NOMO-1 treated with dmso at 0.1 percent for 144 hours (cell line): ENCODE measurements around the gene TRUB1.
"Not testable (repeated sequence)": the region's sequence is repeated elsewhere in the genome, so short reads cannot be mapped to it uniquely, and the experiment has no call there.

Source experiments
- DNase-seq: peaks from one replicate; lab custom pipeline; 2025; ENCODE audit not compliant: unreplicated experiment; lab: John Stamatoyannopoulos, UW

Gene TRUB1

DNA sequence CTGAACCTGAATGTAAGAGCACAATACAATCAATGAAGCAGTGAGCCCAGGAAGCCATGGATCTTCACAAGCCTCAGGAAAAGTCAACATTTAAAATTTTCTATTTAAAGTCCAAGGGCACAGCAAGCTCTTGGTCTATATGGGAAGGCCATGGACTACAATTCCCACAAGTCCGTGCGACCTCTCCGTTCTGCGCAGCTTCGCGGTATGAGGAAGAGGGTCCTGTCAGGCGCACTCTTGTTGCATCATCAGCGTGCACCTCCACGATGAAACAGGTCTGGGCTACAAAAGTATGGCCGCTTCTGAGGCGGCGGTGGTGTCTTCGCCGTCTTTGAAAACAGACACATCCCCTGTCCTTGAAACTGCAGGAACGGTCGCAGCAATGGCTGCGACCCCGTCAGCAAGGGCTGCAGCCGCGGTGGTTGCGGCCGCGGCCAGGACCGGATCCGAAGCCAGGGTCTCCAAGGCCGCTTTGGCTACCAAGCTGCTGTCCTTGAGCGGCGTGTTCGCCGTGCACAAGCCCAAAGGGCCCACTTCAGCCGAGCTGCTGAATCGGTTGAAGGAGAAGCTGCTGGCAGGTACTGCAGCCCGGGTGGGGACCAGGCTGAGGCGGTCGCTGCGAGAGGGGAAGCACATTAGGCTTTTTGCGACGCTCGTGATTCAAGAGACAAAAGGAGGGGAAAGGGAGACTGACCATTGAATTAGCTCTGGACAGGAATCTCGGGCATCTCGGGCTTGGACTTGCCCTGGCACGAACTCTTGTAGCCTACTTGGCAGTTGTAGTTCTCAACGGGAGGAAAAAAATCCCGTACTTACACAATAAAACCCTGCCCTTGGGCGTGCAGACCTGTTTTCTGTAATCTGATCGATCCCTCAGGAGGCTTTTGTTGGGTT, at the start of gene TRUB1:
Gene TRUB1 (plus strand): TSS at position 234 of the 894 bp plus-strand sequence. CDS start 59 bp downstream, at position 293.
- peak; percentile 87 for DNase-seq

DNA sequence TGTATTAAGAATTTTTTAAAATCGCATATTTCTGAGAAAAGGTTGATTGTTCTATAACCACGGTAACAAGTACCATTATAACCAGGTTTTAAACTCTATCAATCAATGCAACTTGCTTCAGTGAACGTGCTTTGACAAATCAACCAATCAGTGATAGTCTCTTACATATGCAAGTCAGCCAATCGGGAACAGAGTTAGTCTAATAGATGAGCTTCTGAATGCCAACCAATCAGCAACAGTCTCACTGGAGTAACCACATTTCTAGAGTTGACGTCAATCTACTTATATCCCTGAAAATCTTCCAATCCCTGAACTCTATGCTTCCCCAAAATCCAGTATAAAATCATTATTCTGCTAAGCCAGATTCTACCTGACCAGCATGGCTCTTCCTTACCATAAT, 44.7 kb upstream of the TRUB1 start:
- no peak for DNase-seq

DNA sequence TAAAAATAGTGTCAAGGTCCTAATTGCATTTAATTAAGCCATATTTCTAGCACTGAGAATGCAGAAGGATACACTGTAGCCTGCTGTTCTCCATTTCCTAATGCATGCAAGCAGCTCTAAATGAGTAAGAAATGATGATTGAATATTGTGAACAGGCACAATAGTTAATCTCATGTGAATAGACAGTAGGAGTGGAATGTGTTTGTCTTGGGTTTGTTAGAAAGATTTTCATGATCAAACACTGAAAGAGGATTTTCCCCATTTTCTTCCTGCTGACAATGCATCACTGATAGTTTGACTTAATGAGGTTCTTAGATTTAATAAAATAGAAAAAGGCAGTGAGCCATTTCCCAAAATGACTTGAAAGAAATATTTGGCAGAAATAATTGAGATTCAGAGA, 43.1 kb upstream of the TRUB1 start:
- no peak for DNase-seq

DNA sequence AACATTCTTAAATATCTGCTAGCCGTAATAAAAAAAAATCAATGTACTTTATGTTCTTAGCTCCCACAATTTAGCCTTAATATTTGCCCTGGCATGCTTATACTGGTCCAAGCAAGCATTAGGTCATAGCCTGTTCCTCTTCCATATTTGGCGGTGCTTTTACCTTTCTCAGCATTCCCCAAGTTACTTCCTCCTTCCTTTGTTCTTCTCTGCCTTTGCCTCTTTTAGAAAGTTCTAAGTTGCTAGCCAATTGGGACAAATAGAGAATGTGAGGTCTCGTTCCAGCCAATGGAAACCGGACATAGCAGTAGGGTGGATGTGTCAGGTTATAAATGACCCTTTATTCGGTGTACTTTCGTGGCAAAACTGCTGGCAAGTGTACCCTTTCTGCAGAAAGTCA, 41.0 kb upstream of the TRUB1 start:
- DNase-seq = not testable (repeated sequence)

DNA sequence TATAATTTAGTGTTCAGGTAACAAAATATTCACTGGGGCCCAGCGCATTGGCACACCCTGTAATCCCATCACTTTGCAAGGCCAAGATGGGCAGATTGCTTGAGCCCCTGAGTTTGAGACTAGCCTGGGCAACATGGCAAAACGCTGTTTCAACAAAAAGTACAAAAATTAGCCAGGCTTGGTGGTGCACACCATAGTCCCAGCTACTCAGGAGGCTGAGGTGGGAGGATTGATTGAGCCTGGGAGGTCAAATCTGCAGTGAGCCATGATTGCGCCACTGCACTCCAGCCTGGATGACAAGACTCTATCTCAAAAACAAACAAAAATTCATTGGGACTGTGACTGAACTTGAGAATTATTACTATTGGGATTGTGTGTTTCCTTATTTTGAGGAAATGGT, 40.4 kb upstream of the TRUB1 start:
- no peak for DNase-seq

- DNase-seq = no peak
Measured at GRCh38 chr10:114899982-114900381, 38.0 kb upstream of the TRUB1 start.

GRCh38 chr10:114900658-114901057, 37.3 kb upstream of the TRUB1 start:
- DNase-seq = no peak

GRCh38 chr10:114902151-114902550, 35.8 kb upstream of the TRUB1 start:
- no peak for DNase-seq

- no peak for DNase-seq
Measured at GRCh38 chr10:114905450-114905849, 32.5 kb upstream of the TRUB1 start.

DNA sequence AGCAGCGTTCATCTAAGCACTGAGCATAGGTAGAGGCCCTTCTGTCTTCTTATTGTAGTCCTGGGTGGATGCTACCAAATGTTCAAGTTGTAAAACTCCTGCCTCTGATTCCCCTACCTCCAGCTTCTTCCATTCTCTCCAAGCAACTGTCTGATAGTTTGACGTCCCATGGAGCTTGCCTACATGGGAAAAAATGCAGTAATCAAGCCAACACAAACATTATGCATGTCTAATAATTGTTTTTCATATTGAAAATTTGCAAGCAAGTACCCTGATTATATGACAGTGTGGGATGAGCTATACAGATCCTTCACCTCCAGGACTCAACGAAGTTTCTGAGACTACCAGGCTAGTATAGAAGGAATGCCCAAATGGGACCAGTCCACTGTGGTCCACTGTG, 31.0 kb upstream of the TRUB1 start:
- no peak for DNase-seq

DNA sequence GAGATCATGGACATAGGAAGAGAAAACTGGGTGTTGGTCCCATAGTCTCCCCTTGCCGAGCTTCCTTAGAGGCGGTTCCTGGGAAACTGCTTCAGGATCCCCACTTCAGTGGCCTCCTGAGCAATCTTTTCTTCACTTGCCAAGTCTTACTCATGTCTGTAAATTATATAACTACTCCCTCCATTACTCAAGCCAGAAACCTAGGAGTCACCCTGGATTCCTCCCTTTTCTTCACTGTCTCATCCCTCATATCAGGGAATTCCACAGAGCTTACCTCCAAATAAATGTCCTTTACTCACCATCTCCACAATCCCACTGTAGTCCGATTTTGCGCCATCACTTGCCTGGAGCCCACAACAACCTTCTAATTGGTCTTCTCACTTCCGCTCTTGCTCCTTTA, 29.1 kb upstream of the TRUB1 start:
- DNase-seq = no peak

GRCh38 chr10:114911052-114911711, 26.8 kb upstream of the TRUB1 start:
- DNase-seq = no peak

DNA sequence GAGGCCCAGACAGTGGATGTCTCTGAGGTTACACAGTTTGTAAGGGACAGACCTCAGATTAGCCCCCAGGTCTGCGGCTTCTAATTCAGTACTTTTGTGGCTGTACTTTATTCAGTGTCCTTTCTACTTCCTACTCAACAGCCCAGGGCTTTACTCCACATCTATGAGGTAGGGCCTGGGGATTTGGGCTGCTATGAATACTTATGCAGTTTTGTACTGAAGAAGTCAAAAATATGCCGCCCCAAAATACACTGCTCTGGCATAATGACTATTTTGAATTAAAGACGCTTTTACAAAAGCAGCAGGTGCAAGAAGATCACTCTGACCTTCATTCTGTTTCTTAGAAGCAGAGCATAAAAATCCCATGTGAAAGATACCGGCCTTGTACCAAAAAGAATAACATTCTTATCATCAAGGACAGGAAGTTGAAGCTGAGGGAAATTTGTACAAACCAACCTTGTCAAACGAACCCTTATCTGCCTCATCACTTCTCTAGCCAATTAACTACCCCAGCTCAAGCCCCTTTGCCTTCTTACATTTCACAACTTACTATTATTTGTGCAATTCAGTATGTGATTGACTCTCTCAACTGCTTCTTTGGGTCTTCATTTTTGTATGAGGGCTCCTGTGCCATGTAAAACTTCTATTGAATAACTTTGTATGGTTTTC, 26.1 kb upstream of the TRUB1 start:
- no peak for DNase-seq

GRCh38 chr10:114912470-114912859, 25.5 kb upstream of the TRUB1 start:
- no peak for DNase-seq

DNA sequence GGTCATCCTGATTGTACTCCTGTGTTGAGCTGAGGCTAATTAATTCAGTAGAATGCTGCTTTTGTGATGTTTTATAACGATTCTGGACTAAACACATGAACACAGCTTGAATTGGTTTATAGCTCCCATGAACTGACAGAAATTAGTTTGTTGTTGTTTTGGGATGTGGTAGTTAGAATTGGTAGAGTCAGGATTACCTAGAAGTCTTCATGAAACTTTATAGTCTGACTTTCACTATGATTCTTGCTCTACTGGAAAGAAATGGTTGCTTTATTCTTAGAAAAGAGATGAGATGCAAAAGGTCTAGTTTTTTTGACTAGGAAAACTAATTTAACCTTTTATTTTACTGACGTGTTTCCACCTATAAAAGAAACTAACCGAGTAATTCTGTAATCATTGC, 23.4 kb upstream of the TRUB1 start:
- no peak for DNase-seq

DNA sequence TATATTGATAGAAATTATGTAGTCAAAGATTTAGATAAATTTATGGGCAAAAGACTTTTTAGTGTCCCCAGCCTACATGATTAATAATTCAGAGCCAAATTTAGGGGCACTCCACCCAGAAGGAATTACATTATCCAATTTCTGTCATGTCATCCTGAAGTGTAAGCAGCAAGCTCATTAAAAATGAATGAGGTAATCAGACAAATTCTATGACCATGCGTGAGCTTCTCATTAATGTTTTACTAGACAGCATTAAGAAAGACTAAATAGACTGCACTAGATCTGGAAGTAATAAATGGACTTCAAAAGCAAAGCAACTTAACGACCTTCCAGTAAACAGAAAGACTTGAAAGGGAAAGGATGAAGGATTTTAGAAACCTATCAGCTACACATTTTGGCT, 22.7 kb upstream of the TRUB1 start:
- DNase-seq = no peak

DNA sequence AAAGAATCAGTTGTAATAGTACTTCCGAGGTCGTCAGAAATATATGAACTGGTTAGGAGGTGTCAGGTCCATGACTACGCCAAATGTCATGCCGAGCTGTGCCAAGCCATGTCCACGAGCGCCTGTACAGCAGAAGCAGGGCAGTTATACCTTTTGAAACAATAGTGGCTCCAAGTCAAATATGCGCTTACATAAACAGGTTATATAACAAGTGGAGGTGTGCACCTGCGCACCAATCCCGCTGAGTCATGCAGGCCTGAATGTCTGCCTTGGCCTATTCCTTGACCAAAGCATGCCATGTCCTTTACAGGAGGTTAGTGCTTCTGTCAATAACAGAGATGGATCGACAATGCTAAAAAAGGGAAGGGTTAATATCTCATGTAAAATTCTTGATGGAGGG, 21.3 kb upstream of the TRUB1 start:
- DNase-seq = no peak

DNA sequence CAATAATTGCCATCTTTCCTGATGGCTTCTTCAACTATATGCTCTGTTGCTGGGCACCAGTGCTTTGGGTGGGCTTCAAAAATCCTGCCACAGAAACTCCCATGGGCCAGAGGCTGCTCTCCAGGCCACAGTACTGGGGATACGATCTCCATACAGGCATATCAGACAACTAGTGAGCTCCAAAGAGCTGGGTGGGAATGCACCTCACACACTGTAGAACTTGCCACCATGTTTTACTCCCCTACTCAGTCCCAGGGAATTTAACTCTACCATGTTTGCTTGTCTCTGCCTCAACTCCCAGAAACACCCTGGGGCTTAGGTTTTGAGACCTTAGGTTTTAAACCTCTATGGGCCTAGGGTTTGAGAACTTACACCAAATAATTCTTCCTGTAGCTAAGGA, 20.5 kb upstream of the TRUB1 start:
- DNase-seq = no peak

DNA sequence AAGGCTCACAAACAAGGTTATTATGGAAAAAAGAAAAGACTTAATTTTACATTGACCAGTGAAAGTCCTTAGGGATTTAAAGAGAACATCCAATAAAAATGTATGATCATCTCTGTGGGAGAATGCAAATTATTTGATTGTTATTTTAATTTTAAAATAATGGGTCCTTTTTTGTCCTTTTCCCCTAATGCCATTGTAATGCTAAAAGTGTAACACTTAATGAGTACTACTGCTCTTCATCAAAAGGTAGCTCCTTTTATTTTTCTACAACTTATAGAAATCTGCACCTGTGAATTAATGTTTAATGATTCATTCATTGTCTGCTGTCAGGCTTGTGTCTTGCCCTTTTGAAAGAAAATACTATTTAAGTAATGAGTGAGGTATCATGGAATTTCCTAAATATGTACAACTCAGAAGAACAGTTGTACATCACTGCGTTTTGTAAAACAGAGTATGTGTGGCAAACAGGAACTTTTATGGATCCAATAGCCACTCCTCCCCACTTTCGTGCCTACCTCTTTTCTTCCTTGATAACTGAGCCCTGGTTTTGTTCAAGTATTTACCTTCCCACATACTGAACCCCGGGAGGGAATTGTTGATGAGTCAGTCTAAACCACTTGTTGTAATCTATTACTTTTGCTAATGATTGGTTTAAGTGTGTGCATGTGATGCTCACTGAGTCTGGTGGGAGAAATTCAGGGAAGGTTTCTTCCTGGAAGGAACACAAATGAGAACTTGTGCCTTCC, 19.9 kb upstream of the TRUB1 start:
- DNase-seq = no peak

- DNase-seq = no peak
Measured at GRCh38 chr10:114920459-114920858, 17.5 kb upstream of the TRUB1 start.

DNA sequence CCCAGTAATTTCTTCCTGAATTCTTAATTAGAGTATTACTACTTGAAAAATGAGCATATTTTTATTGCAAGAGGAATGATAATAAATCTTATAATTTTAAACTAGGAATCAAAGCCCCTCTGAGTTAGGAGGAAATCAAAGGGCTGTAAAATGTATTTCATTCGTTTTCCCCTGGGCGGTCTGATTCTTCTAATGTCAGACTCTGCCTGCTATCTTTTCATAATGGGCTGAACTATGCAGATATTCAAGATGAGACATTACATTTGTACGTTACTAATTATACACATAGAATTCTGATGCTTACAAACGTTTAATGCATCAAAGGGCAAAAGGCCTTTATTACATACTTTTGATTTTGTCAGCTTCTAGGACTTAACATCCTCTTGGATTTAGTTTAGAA, 16.0 kb upstream of the TRUB1 start:
- no peak for DNase-seq
